ENCODE measurements around the gene CTTNBP2. TPM values are rescaled to one million over a fixed set of nuclear protein-coding genes. Genes with fewer than 3 reads are reported as not detected.

CTTNBP2 gene
- total RNA-seq, 1 donor from 2014 or later, result 9.9 TPM

GRCh38 chr7:117806011-117806410 is 67.2 kb downstream of the CTTNBP2 start:
- Mint-ChIP-seq H3K4me3 (no peak overlapping the region), H3K27ac (ENCODE audit: unreplicated experiment) (no peak overlapping the region), H3K27me3 (ENCODE audit: low read depth) (no peaks in the 10 kb centered on the region), H3K36me3 (ENCODE audit: low read depth) (no peaks in the 10 kb centered on the region), H3K4me1 (peaks cover 12% of the 10 kb centered on the region), H3K9me3 (no peaks in the 10 kb centered on the region)
- TF ChIP-seq CTCF (conservative IDR thresholded peaks at IDR 0.05), result no peak
- no peak for DNase-seq (ENCODE audit: low read depth, low spot score)

GRCh38 chr7:117805241-117805640 is 68.0 kb downstream of the CTTNBP2 start:
- Mint-ChIP-seq H3K4me1 (peaks cover 5% of the 10 kb centered on the region), H3K36me3 (ENCODE audit: low read depth) (no peaks in the 10 kb centered on the region), H3K9me3 (no peaks in the 10 kb centered on the region), H3K27me3 (ENCODE audit: low read depth) (no peaks in the 10 kb centered on the region), H3K4me3 (no peak overlapping the region), H3K27ac (ENCODE audit: unreplicated experiment) (no peak overlapping the region)
- no peak for DNase-seq (ENCODE audit: low read depth, low spot score)
- TF ChIP-seq CTCF (conservative IDR thresholded peaks at IDR 0.05), result no peak

- Mint-ChIP-seq H3K4me3 (no peak overlapping the region), H3K4me1 (no peaks in the 10 kb centered on the region), H3K36me3 (ENCODE audit: low read depth) (no peaks in the 10 kb centered on the region), H3K27me3 (ENCODE audit: low read depth) (no peaks in the 10 kb centered on the region), H3K9me3 (no peaks in the 10 kb centered on the region), H3K27ac (ENCODE audit: unreplicated experiment) (no peak overlapping the region)
- no peak for TF ChIP-seq CTCF (conservative IDR thresholded peaks at IDR 0.05)
- no peak for DNase-seq (ENCODE audit: low read depth, low spot score)
Observed at GRCh38 chr7:117803476-117803875, 69.8 kb downstream of the CTTNBP2 start.

GRCh38 chr7:117802660-117803059 is 70.6 kb downstream of the CTTNBP2 start:
- Mint-ChIP-seq H3K9me3 (no peaks in the 10 kb centered on the region), H3K4me1 (no peaks in the 10 kb centered on the region), H3K27ac (ENCODE audit: unreplicated experiment) (no peak overlapping the region), H3K36me3 (ENCODE audit: low read depth) (no peaks in the 10 kb centered on the region), H3K4me3 (no peak overlapping the region), H3K27me3 (ENCODE audit: low read depth) (no peaks in the 10 kb centered on the region)
- no peak for DNase-seq (ENCODE audit: low read depth, low spot score)
- no peak for TF ChIP-seq CTCF (conservative IDR thresholded peaks at IDR 0.05)

GRCh38 chr7:117800841-117801240 is 72.4 kb downstream of the CTTNBP2 start:
- Mint-ChIP-seq H3K36me3 (ENCODE audit: low read depth) (no peaks in the 10 kb centered on the region), H3K9me3 (no peaks in the 10 kb centered on the region), H3K4me1 (no peaks in the 10 kb centered on the region), H3K27me3 (ENCODE audit: low read depth) (no peaks in the 10 kb centered on the region), H3K27ac (ENCODE audit: unreplicated experiment) (no peak overlapping the region), H3K4me3 (no peak overlapping the region)
- no peak for TF ChIP-seq CTCF (conservative IDR thresholded peaks at IDR 0.05)
- no peak for DNase-seq (ENCODE audit: low read depth, low spot score)

GRCh38 chr7:117800406-117800805 is 72.8 kb downstream of the CTTNBP2 start:
- DNase-seq (ENCODE audit: low read depth, low spot score), result no peak
- no peak overlapping the region for H3K4me3 Mint-ChIP-seq
- H3K27me3 Mint-ChIP-seq (ENCODE audit: low read depth), result no peaks in the 10 kb centered on the region
- H3K4me1 Mint-ChIP-seq, result no peaks in the 10 kb centered on the region
- H3K36me3 Mint-ChIP-seq (ENCODE audit: low read depth), result no peaks in the 10 kb centered on the region
- H3K27ac Mint-ChIP-seq (ENCODE audit: unreplicated experiment), result no peak overlapping the region
- TF ChIP-seq CTCF (conservative IDR thresholded peaks at IDR 0.05), result no peak
- H3K9me3 Mint-ChIP-seq, result no peaks in the 10 kb centered on the region
